Sciatic nerve (tissue), 2 donors: ENCODE data around the gene RGS12. TPM values are rescaled to one million over a fixed set of nuclear protein-coding genes. Genes with fewer than 3 reads are reported as not detected.
A peak's percentile ranks its signal among the peaks of the same experiment; 100 is the strongest.

ENCODE experiments used
- ATAC-seq: fragments of 200-7000 bp; cut with Tn5 transposase; one replicate; pipeline ENCODE4 v1.9.1; 2020; ENCODE audit warnings: mild to moderate bottlenecking, moderate library complexity
- DNase-seq: peaks from one replicate; pipeline ENCODE4 v3.0.0-alpha.2; 2020; ENCODE audit warnings: low spot score
- intact Hi-C: fragments of 100-400 bp; cut with DNase I; formaldehyde crosslinking; loops from one replicate; pipeline ENCODE4 v1.14.2; 2022
- total RNA-seq: library from RNA; stranded (reverse); fragmentation: NEBNext Ultra II Directional; extraction: Animal tissue kit (Norgen Biotek cat#: 25700); gene quantifications from one replicate; pipeline ENCODE4 v1.2.1, GENCODE V29; 2021
- donor health status: DM: no; HTN: no; CAD: no.
- donor health status: DM: no; HTN: no; CAD: no.

RGS12 gene
- total RNA-seq, 1 donor from 2014 or later, result 40.7 TPM

DNA sequence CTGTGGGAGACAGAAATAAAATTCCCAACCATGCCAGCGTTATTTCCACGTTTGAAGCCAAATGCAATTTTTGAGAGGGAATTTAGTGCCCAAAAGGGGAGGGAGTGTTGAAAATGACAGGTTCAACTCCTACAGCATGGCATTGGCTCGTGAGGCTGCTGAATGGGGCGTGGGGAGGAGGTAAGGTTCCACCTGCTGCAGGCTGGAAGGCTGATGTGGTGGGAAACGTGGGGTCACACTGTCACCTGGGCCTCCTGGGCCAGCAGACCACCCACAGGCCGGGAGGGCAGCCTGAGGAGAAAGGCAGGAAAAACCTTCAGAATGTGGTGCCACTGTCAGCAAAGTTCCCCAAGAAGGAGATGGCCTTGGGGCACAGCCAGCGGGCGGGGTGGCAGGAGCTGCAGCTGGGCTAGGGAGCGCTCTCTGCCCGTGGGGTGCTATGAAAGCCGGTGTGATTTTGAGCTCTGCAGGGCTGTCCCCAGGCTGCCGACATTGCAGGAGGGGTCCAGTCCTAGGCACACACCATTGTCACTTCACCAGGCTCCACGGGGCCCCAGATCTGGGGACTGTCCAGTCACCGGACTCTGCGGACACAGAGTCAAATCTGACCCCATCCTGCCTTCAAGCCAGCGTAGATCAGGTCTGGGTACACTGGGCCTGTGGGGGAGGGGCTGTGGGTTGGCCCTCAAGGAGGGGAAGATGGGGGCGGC, 24.3 kb upstream of the RGS12 start:
- ATAC-seq (no peak), DNase-seq (peak; percentile 56)
- intact Hi-C loops, result no loop called here

- no peak for ATAC-seq
- intact Hi-C loops, result no loop called here
- DNase-seq, result no peak
Measured at GRCh38 chr4:3269105-3269927, 23.5 kb upstream of the RGS12 start.

DNA sequence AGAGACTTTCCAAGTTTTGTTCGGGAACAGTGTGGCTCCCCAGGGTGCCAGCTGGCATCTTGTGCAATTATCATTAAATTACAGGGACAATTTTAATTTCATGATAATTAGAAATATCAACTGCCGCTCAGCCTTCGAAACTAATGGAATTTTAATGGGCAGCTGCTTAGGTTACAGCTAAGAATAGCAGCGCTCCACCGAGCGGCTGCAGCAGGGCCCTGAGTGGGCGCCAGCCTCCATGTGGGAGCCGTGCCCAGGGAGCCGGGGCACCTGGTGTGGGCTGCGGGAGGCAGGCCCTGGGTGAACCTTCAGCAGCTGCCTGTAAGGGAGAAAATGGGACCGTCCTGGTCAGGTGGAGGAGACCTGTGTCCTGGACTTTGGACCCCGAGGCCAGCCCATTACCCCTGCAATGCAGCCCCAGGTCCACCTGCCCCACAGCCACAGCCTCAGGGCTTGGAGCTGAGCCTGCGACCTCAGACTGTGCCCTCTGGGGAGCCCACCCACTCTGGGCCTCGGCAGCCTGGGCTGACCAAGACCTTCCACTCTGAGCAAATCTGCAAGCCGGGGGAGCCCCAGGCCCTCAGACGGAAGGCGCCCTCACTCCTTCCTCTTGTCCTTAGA, 22.7 kb upstream of the RGS12 start:
- ATAC-seq, result no peak
- intact Hi-C loops, result no loop called here
- DNase-seq, result peak; percentile 47

DNA sequence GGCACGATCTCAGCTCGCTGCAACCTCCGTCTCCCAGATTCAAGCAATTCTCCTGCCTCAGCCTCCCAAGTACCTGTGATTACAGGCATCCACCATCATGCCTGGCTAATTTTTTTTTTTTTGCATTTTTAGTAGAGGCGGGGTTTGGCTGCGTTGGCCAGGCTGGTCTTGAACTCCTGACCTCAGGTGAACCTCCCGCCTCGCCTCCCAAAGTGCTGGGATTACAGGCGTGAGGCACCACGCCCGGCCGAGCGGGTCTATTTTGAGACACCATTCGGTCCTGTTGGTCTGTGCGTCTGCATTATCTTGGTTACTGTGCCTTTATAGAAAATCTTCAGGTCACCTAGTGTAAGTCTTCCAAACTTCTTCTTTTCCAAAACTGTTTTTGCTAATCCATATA, 21.7 kb upstream of the RGS12 start:
- no peak for ATAC-seq
- intact Hi-C loops, result no loop called here
- no peak for DNase-seq

DNA sequence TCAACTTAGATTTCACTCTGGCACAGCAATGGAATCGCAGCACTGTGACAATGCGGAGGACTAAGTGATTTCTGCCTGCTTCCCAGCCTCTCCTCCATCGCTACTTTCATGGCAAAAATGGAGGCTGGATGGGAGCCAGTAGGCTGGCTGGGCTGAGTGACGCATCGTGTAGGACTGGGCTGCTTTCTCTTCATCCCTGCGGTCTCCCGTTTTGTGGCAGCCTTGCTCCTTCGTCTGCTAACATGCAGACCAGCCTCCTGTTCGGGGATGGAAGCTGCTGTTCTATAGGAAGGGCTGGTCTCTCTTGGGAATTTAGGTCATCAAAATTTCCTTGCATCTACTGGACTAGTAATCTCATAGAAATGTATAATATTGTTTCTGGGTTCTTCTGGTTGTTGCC, 15.8 kb upstream of the RGS12 start:
- DNase-seq (peak; percentile 47), ATAC-seq (no peak)
- intact Hi-C loops, result no loop called here

DNA sequence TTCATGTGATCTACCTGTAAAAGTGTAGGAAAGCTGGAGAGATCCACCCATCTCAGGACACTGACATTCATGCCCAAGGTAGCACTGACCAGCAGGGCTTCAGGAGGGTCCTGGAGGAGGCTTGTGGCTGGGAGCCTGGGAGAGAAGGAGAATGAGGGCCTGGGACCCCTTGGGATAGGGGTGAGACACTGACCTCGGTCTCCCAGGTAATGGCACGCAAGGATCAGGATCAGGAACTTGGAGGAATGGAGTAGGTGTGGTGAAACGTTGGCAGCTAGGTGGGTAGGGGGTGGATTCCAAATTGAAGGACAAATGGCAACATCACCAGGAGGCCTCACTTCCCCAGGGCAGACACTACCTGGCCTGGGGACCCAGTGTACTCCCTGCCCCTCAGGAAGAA, 12.4 kb upstream of the RGS12 start:
- ATAC-seq (no peak), DNase-seq (no peak)
- intact Hi-C loops, result no loop called here

DNA sequence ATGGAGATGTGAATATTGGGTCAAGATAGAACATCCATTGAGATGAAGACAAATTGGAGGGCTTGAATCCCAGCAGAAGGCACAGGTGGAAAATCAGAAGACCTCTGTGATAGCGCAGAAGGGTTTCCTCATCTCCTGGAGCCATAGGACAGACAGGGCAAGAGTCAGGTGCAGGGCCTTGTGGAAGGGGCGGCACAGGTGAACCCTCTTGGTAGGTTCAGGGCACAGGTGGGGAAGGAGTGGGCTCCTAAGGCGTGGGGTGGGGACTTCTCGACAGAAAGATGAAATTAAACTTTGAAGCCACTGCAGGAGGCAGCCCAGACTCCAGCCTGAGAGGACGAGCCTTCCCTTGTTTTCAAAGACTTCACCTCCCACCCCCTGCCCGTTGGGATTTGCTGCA, 9.3 kb upstream of the RGS12 start:
- no peak for ATAC-seq
- no peak for DNase-seq
- intact Hi-C loops, result no loop called here

DNA sequence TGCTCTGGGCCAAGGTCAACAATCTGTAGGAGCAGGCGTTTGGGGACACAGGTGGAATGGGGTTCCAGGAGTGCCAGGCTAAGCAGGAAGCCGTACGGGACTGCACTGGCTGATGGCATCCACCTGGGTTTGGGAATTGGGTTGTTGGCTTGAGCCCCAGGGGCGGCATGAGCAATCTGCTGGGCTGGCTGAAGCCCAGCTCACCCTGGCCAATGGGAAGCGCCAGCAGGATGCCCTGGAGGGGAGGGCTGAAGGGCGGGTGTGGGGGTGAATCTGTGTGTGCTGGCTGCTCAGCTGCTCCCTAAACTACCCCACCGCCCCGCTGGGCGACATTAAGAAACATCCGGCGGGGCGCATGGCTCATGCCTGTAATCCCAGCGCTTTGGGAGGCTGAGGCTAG, 8.9 kb upstream of the RGS12 start:
- intact Hi-C loops, result no loop called here
- no peak for ATAC-seq
- DNase-seq, result peak; percentile 38

GRCh38 chr4:3284734-3285557, 7.9 kb upstream of the RGS12 start:
- ATAC-seq (no peak), DNase-seq (peak; percentile 49)
- intact Hi-C loops, result no loop called here

DNA sequence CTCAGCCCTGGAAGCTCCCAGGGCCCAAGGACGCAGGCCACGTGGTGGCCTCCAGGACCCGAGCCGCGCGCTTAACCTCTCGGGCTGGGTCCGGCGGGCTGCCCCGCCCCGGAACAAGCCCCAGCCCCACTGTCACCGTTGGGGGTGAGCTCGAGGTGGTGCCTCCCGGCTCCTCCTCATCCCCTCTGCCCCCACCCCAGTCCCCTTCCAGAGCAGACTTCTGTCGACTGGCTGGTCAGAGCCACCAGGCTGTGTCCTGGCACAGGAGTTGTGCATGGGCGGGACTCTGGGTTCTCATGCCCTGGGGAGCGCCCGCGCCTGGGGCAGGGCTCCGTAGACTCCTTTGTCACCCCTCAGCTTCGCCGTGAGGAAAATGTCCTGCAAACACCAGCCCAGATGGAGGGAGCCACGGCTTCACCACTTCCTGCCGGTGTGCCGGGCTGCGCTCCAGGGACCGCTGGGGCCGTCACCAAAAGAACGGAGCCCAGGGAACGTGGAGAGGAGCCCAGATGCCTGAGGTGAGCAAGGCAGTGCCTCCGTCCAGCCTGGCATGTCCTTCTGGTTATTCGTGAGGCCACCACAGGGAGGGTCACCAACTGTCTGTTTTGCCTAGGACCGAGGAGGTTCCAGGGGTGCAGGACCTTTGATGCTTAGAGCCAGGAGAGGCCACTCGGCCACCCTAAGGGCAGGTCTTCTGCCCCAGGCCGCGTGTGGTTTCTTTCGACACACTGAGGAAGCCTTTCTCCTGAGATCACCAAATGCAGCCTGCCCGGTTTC, 7.1 kb upstream of the RGS12 start:
- DNase-seq, result peak; percentile 61

GRCh38 chr4:3286335-3287175, 6.3 kb upstream of the RGS12 start:
- DNase-seq (peak; percentile 51), ATAC-seq (peak; percentile 24)
- intact Hi-C loops, result no loop called here

More for the DNA sequence above, 7.1 kb upstream of the RGS12 start:
- ATAC-seq, result peak; percentile 49
- intact Hi-C loops, result no loop called here

GRCh38 chr4:3287271-3287971, 5.4 kb upstream of the RGS12 start:
- no peak for ATAC-seq
- intact Hi-C loops, result no loop called here
- peak; percentile 44 for DNase-seq

GRCh38 chr4:3287972-3288570, 4.8 kb upstream of the RGS12 start:
- peak; percentile 53 for DNase-seq
- intact Hi-C loops, result no loop called here
- ATAC-seq, result no peak

GRCh38 chr4:3288571-3289094, 4.2 kb upstream of the RGS12 start:
- intact Hi-C loops, result no loop called here
- DNase-seq (peak; percentile 54), ATAC-seq (no peak)

DNA sequence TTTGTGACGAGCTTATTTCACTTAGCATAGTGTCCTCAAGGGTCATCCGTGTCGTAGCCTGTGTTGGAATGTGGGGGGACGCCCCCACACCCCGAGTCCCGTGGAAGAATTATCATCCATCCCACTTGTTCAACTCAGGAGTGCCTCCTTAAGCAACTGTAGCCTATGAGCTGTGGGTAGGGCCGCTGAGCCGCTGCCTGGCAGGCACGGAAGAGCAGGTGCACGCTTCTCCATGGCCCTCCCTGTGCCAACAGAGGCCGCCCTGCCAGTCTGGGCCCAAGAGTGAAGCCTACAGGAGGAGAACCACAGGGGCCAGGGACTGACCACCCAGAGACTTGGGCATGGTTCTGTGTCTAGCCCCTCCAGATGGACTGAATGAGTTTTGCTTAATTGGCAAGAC, 2.3 kb upstream of the RGS12 start:
- DNase-seq (peak; percentile 44), ATAC-seq (no peak)
- intact Hi-C loops, result no loop called here

DNA sequence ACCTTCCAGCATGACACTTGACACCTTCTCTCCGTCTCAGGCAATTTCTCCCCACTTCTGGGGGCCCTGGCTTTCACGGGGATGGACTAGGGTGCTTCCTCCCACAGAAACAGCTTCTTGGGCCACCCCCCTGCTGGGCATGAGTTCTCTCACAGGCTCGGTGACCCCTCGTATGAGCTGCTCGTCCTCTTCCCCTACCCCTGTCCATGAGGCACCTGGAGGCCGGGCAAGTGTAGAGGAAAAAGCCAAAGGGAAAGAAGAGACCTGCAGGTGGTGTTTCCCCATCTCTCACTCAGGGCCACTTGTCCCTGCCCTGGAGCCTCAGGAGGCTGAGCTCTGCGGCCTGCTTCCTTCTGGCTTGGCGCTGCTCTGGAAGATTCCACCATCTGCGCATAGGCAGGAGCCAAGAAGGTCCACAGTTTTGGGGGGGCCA, 1.9 kb upstream of the RGS12 start:
- intact Hi-C loops, result no loop called here
- peak; percentile 58 for DNase-seq
- no peak for ATAC-seq
